ENCODE data around the gene FGFBP2. TPM values are rescaled to one million over a fixed set of nuclear protein-coding genes. Genes with fewer than 3 reads are reported as not detected.

FGFBP2 gene
- total RNA-seq = not detected in 2 replicates

GRCh38 chr4:15963001-15963451 is at the start of gene FGFBP2:
Gene FGFBP2 (minus strand): TSS chr4:15963175. CDS start chr4:15963129, 46 bp downstream.
- DNase-seq = peak; percentile 65

- no peak for DNase-seq
Measured at GRCh38 chr4:16011173-16011572, 48.2 kb upstream of the FGFBP2 start.

- no peak for DNase-seq
Measured at GRCh38 chr4:16009153-16009552, 46.2 kb upstream of the FGFBP2 start.

GRCh38 chr4:16007471-16008095 is 44.6 kb upstream of the FGFBP2 start:
- DNase-seq = no peak

- no peak for DNase-seq
Measured at GRCh38 chr4:16006771-16007446, 43.9 kb upstream of the FGFBP2 start.

- no peak for DNase-seq
Measured at GRCh38 chr4:16005676-16006075, 42.7 kb upstream of the FGFBP2 start.

- peak; percentile 79 for DNase-seq
Measured at GRCh38 chr4:16001484-16001858, 38.5 kb upstream of the FGFBP2 start.

- no peak for DNase-seq
Measured at GRCh38 chr4:16000708-16001483, 37.9 kb upstream of the FGFBP2 start.

- no peak for DNase-seq
Measured at GRCh38 chr4:15996773-15997172, 33.8 kb upstream of the FGFBP2 start.

- no peak for DNase-seq
Measured at GRCh38 chr4:15995826-15996225, 32.9 kb upstream of the FGFBP2 start.

- no peak for DNase-seq
Measured at GRCh38 chr4:15992167-15992485, 29.2 kb upstream of the FGFBP2 start.

- no peak for DNase-seq
Measured at GRCh38 chr4:15990570-15991285, 27.8 kb upstream of the FGFBP2 start.

GRCh38 chr4:15989424-15989823 is 26.4 kb upstream of the FGFBP2 start:
- DNase-seq = no peak

- no peak for DNase-seq
Measured at GRCh38 chr4:15988222-15988621, 25.2 kb upstream of the FGFBP2 start.

GRCh38 chr4:15986907-15987306 is 23.9 kb upstream of the FGFBP2 start:
- no peak for DNase-seq

- no peak for DNase-seq
Measured at GRCh38 chr4:15983610-15984009, 20.6 kb upstream of the FGFBP2 start.

GRCh38 chr4:15982842-15983524 is 20.0 kb upstream of the FGFBP2 start:
- DNase-seq = no peak

- no peak for DNase-seq
Measured at GRCh38 chr4:15976456-15977447, 13.8 kb upstream of the FGFBP2 start.

GRCh38 chr4:15971068-15971801 is 8.3 kb upstream of the FGFBP2 start:
- no peak for DNase-seq

GRCh38 chr4:15968551-15969300 is 5.8 kb upstream of the FGFBP2 start:
- DNase-seq = no peak

Measured in dermis blood vessel endothelial cell (primary cell).